AG08395 (cell line): ENCODE measurements around the gene PTPRS.
"Not testable (repeated sequence)": the region's sequence is repeated elsewhere in the genome, so short reads cannot be mapped to it uniquely, and the experiment has no call there.

Experiments
- DNase-seq: peaks from one replicate; pipeline ENCODE4 v3.0.0; 2012; ENCODE audit warnings: mixed read lengths, low spot score

Gene PTPRS

GRCh38 chr19:5340637-5341447 is at the start of gene PTPRS:
Gene PTPRS (minus strand): TSS chr19:5340812. CDS start chr19:5286140, 54,672 bp downstream.
- peak; percentile 98 for DNase-seq

DNA sequence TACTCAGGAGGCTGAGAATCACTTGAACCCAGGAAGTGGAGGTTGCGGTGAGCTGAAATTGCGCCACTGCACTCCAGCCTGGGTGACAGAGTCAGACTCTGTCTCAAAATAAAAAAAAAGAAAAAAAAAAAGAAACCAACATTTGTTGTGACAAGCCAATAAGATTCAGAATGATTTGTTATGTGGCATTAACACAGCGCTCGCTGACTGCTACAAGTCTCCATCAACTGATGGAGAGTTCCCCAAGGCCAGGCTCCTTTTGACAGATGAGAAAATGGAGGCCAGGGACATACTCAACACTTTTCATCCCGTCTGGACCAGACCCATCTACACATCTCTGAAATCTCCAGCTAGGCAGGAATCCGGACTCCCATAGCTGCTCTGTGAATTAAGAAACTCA is 48.7 kb upstream of the PTPRS start:
- no peak for DNase-seq

GRCh38 chr19:5387472-5387871 is 46.9 kb upstream of the PTPRS start:
- DNase-seq = no peak

- no peak for DNase-seq
These were observed 46.2 kb upstream of the PTPRS start for GRCh38 chr19:5386841-5387240.

DNA sequence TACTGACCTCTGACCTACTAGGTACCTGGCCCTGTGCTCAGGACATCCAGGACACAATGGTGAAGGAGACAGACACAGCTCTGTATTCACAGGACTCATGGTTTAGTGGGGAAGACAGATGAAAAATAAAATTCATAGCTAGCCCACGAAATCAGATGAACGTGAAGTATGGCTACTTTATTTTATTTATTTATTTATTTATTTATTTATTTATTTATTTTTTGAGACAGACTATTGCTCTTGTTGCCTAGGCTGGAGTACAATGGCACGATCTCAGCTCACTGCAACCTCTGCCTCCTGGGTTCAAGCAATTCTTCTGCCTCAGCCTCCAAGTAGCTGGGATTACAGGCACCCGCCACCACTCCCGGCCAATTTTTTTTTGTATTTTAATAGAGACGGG is 40.6 kb upstream of the PTPRS start:
- DNase-seq = not testable (repeated sequence)

GRCh38 chr19:5380215-5380919 is 39.8 kb upstream of the PTPRS start:
- DNase-seq = no peak

- DNase-seq = no peak
These were observed 36.3 kb upstream of the PTPRS start for GRCh38 chr19:5376928-5377327.

- no peak for DNase-seq
These were observed 32.1 kb upstream of the PTPRS start for GRCh38 chr19:5372572-5373200.

DNA sequence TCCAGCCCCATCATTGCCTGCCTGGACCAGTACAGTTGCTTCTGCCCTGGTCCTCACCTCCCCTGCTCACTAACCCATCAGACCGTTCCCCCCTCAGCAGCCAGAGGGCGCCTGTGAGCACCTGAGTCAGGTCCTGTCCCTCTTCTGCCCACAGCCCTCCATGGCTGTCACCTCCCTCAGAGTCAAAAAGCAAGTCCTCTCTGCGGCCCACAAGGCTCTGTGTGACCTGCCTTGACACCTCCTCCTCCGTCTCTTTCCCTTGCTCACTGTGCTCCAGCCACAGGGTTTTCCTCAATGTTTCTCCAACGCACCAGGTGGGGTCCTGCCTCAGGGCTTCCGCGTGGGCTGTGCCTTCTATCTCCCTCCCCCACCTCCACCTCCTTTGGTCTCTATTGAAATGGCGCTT is 29.4 kb upstream of the PTPRS start:
- DNase-seq = peak; percentile 40

- DNase-seq = no peak
These were observed 28.7 kb upstream of the PTPRS start for GRCh38 chr19:5369304-5369703.

- no peak for DNase-seq
These were observed 27.0 kb upstream of the PTPRS start for GRCh38 chr19:5367530-5368133.

DNA sequence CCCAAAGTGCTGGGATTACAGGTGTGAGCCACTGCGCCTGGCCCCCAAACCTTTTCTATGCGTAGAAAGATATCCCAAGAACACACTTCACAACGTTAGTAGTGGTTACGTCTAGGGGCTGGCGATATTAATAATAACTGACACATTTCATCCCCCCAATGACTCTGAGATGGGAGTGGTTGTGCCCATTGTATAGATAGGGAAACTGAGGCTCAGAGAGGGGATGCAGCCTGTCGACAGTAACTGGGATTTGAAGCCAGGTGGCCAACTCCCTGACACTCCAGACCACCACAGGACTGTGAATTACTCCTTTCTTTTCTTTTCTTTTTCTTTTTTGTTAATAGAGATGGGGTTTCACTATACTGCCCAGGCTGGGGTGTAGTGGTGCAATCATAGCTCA is 25.3 kb upstream of the PTPRS start:
- no peak for DNase-seq

GRCh38 chr19:5364674-5365073 is 24.1 kb upstream of the PTPRS start:
- no peak for DNase-seq

DNA sequence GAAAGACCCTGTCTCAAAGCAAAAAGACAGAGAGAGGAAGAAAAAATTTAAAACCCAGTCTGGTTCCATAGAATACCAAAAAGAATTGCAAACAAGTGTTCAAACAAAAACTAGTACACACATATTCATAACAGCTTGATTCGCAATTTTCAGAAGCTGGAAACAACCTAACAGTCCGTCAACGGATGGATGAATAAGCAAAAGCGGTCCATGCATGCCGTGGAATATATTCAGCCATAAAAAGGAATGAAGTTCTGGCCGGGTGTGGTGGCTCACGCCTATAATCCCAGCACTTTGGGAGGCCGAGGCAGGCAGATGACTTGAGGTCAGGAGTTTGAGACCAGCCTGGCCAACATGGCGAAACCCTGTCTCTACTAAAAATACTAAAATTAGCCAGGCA is 21.2 kb upstream of the PTPRS start:
- DNase-seq = not testable (repeated sequence)

- no peak for DNase-seq
These were observed 20.8 kb upstream of the PTPRS start for GRCh38 chr19:5361407-5361806.

DNA sequence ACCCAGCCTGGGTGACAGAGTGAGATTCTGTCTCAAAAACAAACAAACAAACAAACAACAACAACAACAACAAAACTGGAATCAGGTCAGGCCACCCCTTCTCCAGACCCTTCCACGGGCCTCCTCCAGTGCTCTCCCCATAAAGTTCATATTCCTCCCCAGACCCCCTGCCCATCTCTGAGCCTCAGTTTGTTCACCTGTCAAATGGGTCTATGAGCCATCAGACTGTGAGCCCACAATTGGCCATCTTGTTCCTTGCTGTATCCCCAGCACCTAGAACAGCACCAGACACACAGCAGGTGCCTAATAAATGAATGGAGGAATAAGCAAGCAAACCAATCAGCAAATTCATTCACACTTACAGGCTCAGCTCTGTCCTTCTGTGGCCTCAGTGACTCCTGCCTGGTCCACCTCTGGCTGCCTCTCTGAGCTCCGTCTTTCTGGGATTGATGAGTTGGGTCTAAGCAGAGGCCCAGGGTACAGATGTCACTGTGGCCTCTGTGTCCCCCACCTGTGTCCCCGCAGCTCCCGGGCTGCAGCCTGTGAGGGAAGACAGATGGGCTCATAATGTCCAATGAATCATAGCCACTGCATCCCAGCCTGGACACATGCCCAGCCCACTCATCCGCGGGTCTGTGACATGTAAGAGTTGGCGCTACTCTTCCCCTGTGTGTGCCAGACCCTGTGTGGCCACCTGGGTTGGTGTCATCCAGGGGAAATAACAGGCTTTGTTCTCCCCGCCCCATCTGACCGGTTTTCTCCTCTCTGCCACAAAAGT is 19.6 kb upstream of the PTPRS start:
- DNase-seq = peak; percentile 35

DNA sequence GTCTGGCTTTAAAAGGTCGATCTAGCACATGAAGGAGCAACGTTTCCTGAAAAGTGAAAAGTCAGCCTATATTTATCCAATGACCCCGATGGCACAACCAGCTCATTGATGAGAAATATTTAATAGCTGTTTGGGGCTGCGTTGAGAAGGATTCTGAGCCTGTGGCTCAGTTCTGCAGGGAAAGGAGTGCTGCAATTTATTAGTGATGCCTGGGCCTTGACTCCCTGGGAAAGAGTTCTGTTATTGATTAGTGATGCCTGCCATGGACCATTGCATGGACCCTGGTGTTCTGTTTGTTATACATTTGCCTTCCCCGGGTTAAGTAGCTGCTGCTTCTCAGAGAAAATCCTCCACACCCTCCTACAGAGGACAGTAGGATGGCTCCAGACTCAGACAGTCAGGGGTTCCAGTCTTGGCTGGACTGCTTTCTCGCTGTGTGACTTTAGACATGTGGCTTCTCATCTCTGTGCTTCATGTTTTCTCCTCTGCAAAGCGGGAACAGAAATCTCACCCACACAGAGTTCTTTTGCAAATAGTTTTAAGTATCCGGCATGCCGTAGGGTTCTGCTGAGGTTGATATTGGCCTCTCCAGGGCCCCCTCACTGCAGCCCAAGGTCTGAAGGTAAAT is 17.7 kb upstream of the PTPRS start:
- no peak for DNase-seq

DNA sequence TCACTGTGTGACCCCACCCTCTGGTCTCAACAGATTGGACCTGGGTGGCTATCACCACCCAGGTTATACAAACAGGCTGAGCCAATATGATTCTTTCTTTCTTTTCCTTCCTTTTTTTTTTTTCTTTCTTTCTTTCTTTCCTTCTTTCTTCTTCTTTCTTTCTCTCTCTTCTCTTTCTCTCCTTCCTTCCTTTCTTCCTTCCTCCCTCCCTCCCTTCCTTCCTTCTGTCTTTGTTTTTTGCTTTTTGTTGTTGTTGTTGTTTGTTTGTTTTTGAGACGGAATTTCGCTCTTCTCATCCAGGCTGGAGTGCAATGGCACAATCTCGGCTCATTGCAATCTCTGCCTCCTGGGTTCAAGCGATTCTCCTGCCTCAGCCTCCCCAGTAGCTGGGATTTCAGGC is 17.0 kb upstream of the PTPRS start:
- DNase-seq = no peak

- DNase-seq = no peak
These were observed 16.3 kb upstream of the PTPRS start for GRCh38 chr19:5356918-5357317.

DNA sequence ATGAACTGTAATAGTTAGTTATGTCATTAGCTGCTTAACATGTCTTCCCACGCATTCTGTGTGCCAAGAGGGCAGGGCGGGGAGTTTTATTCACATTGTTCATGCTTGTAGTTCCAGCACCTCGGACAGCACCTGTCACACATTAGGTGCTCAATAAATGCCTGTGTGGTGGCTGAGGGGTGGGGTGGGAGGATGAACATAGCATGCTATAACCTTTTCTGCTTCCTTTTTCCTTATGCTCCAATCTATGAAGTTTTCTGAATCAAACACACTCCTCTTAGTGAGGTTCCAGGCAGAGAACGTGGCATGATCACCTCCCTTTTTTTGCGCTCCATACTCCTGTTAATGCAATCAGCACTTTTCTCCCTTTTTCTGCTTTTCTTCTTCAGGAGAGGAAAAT is 15.8 kb upstream of the PTPRS start:
- no peak for DNase-seq

GRCh38 chr19:5355693-5356092 is 15.1 kb upstream of the PTPRS start:
- no peak for DNase-seq
